ENCODE measurements around the gene NT5C. TPM values are rescaled to one million over a fixed set of nuclear protein-coding genes. Genes with fewer than 3 reads are reported as not detected.
"Not testable (repeated sequence)": the region's sequence is repeated elsewhere in the genome, so short reads cannot be mapped to it uniquely, and the experiment has no call there.

The NT5C gene
- total RNA-seq, 3 donors from 2014 or later = 79.6 to 106 (median 91.4) TPM

DNA sequence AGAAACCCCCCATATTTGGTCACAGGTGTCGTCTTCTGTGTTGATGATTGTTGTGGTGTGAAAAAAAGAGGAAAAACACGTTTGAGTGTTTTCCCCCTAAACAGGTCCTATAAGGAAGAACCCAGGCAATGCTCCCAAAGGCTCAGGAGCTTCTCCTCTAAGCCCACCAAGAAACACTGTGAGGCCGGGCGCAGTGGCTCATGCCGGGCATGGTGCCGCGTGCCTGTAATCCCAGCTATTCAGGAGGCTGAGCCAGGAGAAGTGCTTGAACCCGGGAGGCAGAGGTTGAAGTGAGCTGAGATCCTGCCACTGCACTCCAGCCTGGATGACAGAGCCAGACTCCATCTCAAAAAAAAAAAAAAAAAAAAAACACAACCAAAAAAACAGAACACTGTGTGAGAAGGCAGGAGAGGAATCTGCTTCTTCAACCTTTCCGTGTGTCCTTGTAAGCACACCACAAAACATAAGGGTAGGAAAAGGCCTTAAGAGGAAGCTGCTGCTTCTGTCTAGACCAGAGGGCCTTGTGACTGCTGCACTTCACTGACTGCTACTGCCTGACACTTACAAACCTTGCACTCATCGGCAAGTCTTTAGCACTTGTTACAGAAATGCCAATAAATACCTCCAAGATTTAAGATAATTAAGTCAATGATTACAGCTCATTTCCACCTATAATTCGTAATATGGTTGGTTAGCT, 13.4 kb upstream of the NT5C start:
- H3K4me1 ChIP-seq = no peaks in the 10 kb centered on the region
- H3K27ac ChIP-seq = no peak overlapping the region
- TF ChIP-seq POLR2A (IDR thresholded peaks at IDR 0.05) (no peak), CTCF (IDR thresholded peaks at IDR 0.05) (no peak), POLR2AphosphoS5 (IDR thresholded peaks at IDR 0.05) (no peak)
- H3K4me3 ChIP-seq = no peak overlapping the region
- intact Hi-C loops (cut with DNase I; ENCODE audit: low total_unique reads) = loop anchor here (1.0 kb wide), 1 partner anchor 13 kb away; no protein-coding TSS in a partner anchor
- DNase-seq (ENCODE audit: low spot score in 2 of 2) = no peak
- no peaks in the 10 kb centered on the region for H3K36me3 ChIP-seq
- no peaks in the 10 kb centered on the region for H3K9me3 ChIP-seq
- H3K27me3 ChIP-seq = no peaks in the 10 kb centered on the region

DNA sequence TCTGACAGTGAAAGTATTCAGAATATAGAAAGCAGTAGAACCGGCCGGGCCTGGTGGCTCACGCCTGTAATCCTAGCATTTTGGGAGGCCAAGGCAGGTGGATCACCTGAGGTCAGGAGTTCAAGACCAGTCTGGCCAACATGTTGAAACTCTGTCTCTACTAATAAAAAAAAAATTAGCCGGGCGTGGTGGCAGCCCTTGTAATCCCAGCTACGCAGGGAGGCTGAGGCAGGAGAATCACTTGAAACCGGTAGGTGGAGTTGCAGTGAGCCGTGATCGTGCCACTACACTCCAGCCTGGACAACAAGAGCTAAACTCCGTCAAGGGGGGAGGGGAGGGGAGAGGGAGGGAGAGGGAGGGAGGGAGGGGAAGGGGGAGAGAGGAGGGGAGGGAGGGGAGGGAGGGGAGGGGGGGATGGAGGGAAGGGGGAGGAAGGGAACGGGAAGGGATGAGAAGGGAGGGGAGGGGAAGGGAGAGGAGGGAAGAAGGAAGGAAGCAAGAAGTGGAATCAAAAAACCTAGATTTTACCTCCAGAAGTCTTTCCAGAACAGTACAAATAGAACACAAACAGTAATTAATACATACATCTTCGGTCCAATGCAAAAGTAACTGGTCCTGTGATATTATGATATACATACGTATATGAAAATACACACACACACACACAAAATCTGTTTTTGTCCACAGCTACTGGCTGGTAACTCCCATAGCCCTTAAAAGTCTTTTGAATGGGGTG, 10.9 kb upstream of the NT5C start:
- H3K36me3 ChIP-seq = no peaks in the 10 kb centered on the region
- intact Hi-C loops (cut with DNase I; ENCODE audit: low total_unique reads) = no loop called here
- no peak overlapping the region for H3K4me3 ChIP-seq
- H3K4me1 ChIP-seq = no peaks in the 10 kb centered on the region
- no peaks in the 10 kb centered on the region for H3K9me3 ChIP-seq
- no peak for TF ChIP-seq CTCF (IDR thresholded peaks at IDR 0.05)
- no peak for TF ChIP-seq POLR2AphosphoS5 (IDR thresholded peaks at IDR 0.05)
- no peak for TF ChIP-seq POLR2A (IDR thresholded peaks at IDR 0.05)
- no peak for DNase-seq (ENCODE audit: low spot score in 2 of 2)
- H3K27ac ChIP-seq = no peak overlapping the region
- H3K27me3 ChIP-seq = no peaks in the 10 kb centered on the region

DNA sequence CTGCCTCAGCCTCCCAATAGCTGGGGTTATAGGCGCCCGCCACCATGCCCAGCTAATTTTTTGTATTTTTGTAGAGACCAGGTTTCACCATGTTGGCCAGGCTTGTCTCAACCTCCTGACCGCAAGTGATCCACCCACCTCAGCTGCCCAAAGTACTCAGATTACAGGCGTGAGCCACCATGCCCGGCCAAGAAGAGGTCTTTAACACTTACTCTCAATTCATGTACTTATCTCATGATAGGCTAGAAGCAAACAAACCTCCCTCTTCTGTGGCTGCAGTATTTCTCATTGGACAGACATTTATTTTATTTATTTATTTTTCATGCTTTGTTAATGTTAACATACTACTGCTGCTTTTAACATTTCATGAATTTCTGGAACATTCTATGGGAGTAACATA, 7.0 kb upstream of the NT5C start:
- H3K36me3 ChIP-seq = no peaks in the 10 kb centered on the region
- no peak overlapping the region for H3K27ac ChIP-seq
- intact Hi-C loops (cut with DNase I; ENCODE audit: low total_unique reads) = no loop called here
- DNase-seq (ENCODE audit: low spot score in 2 of 2) = no peak
- TF ChIP-seq POLR2A (IDR thresholded peaks at IDR 0.05) = no peak
- no peak for TF ChIP-seq CTCF (IDR thresholded peaks at IDR 0.05)
- TF ChIP-seq POLR2AphosphoS5 (IDR thresholded peaks at IDR 0.05) = no peak
- no peak overlapping the region for H3K4me3 ChIP-seq
- no peaks in the 10 kb centered on the region for H3K4me1 ChIP-seq
- no peaks in the 10 kb centered on the region for H3K9me3 ChIP-seq
- H3K27me3 ChIP-seq = no peaks in the 10 kb centered on the region

DNA sequence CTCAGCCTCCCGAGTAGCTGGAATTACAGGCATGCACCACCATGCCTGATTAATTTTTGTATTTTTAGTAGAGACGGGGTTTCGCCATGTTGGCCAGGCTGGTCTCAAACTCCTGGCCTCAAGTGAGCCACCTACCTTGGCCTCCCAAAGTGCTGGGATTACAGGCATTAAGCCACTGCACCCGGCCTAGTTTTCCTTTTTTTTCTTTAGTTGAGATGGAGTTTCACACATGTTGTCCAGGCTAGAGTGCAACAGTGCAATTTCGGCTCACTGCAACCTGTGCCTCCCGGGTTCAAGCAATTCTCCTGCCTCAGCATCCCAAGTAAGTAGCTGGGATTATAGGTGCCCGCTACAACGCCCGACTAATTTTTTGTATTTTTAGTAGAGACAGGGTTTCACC, 6.2 kb upstream of the NT5C start:
- H3K4me1 ChIP-seq; H3K9me3 ChIP-seq; H3K4me3 ChIP-seq; H3K27me3 ChIP-seq; H3K36me3 ChIP-seq; intact Hi-C loops (cut with DNase I; ENCODE audit: low total_unique reads); DNase-seq (ENCODE audit: low spot score in 2 of 2); H3K27ac ChIP-seq: not testable (repeated sequence)

- H3K9me3 ChIP-seq = no peaks in the 10 kb centered on the region
- intact Hi-C loops (cut with DNase I; ENCODE audit: low total_unique reads) = no loop called here
- no peak overlapping the region for H3K4me3 ChIP-seq
- no peaks in the 10 kb centered on the region for H3K4me1 ChIP-seq
- no peak overlapping the region for H3K27ac ChIP-seq
- TF ChIP-seq CTCF (IDR thresholded peaks at IDR 0.05) (no peak), POLR2AphosphoS5 (IDR thresholded peaks at IDR 0.05) (no peak), POLR2A (IDR thresholded peaks at IDR 0.05) (no peak)
- DNase-seq (ENCODE audit: low spot score in 2 of 2) = no peak
- no peaks in the 10 kb centered on the region for H3K36me3 ChIP-seq
- H3K27me3 ChIP-seq = no peaks in the 10 kb centered on the region
These were observed 4.4 kb upstream of the NT5C start for GRCh38 chr17:75135946-75136345.
